ENCODE data around the gene NDEL1. TPM values are rescaled to one million over a fixed set of nuclear protein-coding genes. Genes with fewer than 3 reads are reported as not detected.

NDEL1 gene
- total and polyA plus RNA-seq, 4 donors, result 15.3 to 52.3 (median 35.4) TPM

- TF ChIP-seq EGR1 (IDR thresholded peaks at IDR 0.05; ENCODE audit: low read depth in 2 of 2), result no peak
- TF ChIP-seq ZBTB33 (IDR thresholded peaks at IDR 0.05), result no peak
- no peak for TF ChIP-seq GABPA (IDR thresholded peaks at IDR 0.05 in 1 of 2, conservative IDR thresholded peaks at IDR 0.05 in 1 of 2)
- TF ChIP-seq HNF4G (IDR thresholded peaks at IDR 0.05), result no peak
- no peak for TF ChIP-seq REST (IDR thresholded peaks at IDR 0.05)
- no peak for TF ChIP-seq RAD21 (IDR thresholded peaks at IDR 0.05)
- no peak for TF ChIP-seq CTCF (IDR thresholded peaks at IDR 0.05; ENCODE audit: low read depth, low read length, missing input control)
- no peak for TF ChIP-seq MAX (IDR thresholded peaks at IDR 0.05)
- TF ChIP-seq FOXA2 (IDR thresholded peaks at IDR 0.05), result no peak
- TF ChIP-seq ATF3 (IDR thresholded peaks at IDR 0.05), result no peak
- no peak for TF ChIP-seq FOXA1 (IDR thresholded peaks at IDR 0.05)
- TF ChIP-seq TAF1 (conservative IDR thresholded peaks at IDR 0.05), result no peak
- TF ChIP-seq YY1 (IDR thresholded peaks at IDR 0.05), result no peak
- H3K4me1 ChIP-seq (ENCODE audit: control insufficient read depth in 4 of 4, insufficient read depth in 4 of 4, low read length in 3 of 4), result peaks cover 5 to 45% (median 39%) of the 10 kb centered on the region in 4 donors
- DNase-seq (ENCODE audit: low spot score), result no peak
- H3K9ac ChIP-seq (ENCODE audit: low read depth in 1 of 2, low read length in 2 of 2), result peak overlapping the region in 1 of 2 donors; percentile 38
- no peak overlapping the region for H3K4me3 ChIP-seq (ENCODE audit: low read depth in 1 of 3, low read length in 3 of 3)
- no peaks in the 10 kb centered on the region for H3K27me3 ChIP-seq (ENCODE audit: control insufficient read depth in 4 of 4, insufficient read depth in 4 of 4, low read length in 3 of 4)
- H3K9me3 ChIP-seq (ENCODE audit: control insufficient read depth in 4 of 4, low read length in 3 of 4), result no peaks in the 10 kb centered on the region
- 47% methylated on average over 1 of the region's 1 CpG for WGBS
- peak overlapping the region; percentile 70 to 88 for H3K27ac ChIP-seq (ENCODE audit: low read depth in 1 of 2, low read length in 2 of 2)
- no peaks in the 10 kb centered on the region for H3K36me3 ChIP-seq (ENCODE audit: control insufficient read depth in 4 of 4, insufficient read depth in 3 of 4, low read depth in 1 of 4, low read length in 3 of 4)
These were observed 16.4 kb upstream of the NDEL1 start for GRCh38 chr17:8419305-8419704.
